GM23248 (cell line): ENCODE measurements around the gene DERA.

ENCODE experiments used
- EZH2 ChIP-seq: fragments of 200-600 bp; sonication (generic); IDR thresholded peaks from 2 replicates; pipeline ENCODE4 v1.6.1; 2018; ENCODE audit warnings: antibody characterized with exemption, mild to moderate bottlenecking; ENCODE audit not compliant: insufficient read depth, poor library complexity, severe bottlenecking
- EZH2phosphoT487 ChIP-seq: fragments of 200-600 bp; sonication (generic); IDR thresholded peaks from 2 replicates; pipeline ENCODE4 v1.6.1; 2018; ENCODE audit warnings: antibody characterized with exemption, moderate library complexity, mild to moderate bottlenecking, low read depth; ENCODE audit not compliant: insufficient read depth

GRCh38 chr12:16021026-16021425 lies 109.9 kb downstream of the DERA start:
- no peak for TF ChIP-seq EZH2phosphoT487
- no peak for TF ChIP-seq EZH2
